CD4-positive, alpha-beta T cell treated with Interleukin-2 at 100 ng/mL for 4 hours (primary cell): ENCODE data around the gene AGK.

ENCODE experiments used
- DNase-seq: peaks from one replicate; pipeline ENCODE4 v3.0.0-alpha.2; 2020; ENCODE audit warnings: low spot score

AGK gene, protein sequence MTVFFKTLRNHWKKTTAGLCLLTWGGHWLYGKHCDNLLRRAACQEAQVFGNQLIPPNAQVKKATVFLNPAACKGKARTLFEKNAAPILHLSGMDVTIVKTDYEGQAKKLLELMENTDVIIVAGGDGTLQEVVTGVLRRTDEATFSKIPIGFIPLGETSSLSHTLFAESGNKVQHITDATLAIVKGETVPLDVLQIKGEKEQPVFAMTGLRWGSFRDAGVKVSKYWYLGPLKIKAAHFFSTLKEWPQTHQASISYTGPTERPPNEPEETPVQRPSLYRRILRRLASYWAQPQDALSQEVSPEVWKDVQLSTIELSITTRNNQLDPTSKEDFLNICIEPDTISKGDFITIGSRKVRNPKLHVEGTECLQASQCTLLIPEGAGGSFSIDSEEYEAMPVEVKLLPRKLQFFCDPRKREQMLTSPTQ

GRCh38 chr7:141551094-141551781 is at the start of gene AGK:
TSS of gene AGK (plus strand) at chr7:141551410. CDS start at chr7:141555467, 4,057 bp downstream.
- peak; percentile 74 for DNase-seq

DNA sequence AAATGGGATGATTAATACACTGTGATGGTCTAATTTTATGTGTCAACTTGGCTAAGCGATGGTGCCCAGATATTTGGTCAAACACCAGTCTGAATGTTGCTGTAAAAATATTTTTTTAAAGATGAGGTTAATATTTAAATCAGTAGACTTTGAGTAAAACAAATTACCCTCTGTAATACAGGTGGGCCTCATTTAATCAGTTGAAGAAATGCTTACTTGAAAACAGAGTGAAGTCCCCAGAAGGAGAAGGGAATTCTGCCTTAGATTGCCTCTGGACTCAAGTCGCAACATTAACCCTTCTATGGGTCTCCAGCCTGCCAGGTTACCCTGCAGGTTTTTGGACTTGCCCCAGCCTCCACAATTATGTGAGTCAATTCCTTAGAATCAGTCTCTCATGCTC is 49.8 kb upstream of the AGK start:
- no peak for DNase-seq

DNA sequence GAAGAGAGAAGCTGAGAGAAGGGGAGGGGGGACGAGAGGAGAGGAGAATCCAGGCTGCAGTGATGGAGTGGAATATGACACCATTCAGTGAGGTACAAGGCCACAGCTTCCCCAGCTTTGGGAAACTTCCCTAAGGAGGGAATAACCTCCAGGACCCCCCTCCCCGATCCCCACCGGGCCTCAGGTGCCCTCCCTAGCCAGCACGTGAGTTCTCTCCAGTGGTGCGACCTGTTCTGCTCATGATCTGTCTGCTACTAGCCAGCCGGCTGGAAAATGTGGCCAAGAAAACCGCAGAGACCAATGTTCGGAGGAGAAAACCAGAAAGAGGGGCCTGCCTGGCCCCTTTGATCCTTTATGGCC is 39.9 kb upstream of the AGK start:
- no peak for DNase-seq

GRCh38 chr7:141511676-141512396 is 39.4 kb upstream of the AGK start:
- DNase-seq: no peak

DNA sequence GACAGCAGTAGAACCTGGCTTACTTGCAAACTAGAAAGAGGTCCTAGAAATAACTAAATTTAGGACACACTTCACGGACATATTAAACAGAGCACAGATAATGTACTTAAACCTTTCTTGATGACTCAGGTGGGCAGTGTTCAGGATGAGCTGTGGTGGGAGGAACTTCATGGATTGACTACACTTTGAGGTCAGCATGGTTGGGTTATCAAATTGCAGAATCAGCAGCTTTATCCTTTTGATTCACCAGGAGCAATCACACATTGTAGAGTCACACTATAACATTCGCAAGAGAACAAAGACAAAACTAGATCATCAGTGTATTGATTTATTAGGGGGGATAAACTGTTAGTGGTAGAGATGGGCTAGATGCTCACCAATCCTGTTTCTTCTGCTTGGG is 38.6 kb upstream of the AGK start:
- no peak for DNase-seq

GRCh38 chr7:141513720-141514119 is 37.5 kb upstream of the AGK start:
- DNase-seq: no peak

GRCh38 chr7:141515941-141516340 is 35.3 kb upstream of the AGK start:
- DNase-seq: no peak

- DNase-seq: no peak
Measured at GRCh38 chr7:141519623-141520022, 31.6 kb upstream of the AGK start.

DNA sequence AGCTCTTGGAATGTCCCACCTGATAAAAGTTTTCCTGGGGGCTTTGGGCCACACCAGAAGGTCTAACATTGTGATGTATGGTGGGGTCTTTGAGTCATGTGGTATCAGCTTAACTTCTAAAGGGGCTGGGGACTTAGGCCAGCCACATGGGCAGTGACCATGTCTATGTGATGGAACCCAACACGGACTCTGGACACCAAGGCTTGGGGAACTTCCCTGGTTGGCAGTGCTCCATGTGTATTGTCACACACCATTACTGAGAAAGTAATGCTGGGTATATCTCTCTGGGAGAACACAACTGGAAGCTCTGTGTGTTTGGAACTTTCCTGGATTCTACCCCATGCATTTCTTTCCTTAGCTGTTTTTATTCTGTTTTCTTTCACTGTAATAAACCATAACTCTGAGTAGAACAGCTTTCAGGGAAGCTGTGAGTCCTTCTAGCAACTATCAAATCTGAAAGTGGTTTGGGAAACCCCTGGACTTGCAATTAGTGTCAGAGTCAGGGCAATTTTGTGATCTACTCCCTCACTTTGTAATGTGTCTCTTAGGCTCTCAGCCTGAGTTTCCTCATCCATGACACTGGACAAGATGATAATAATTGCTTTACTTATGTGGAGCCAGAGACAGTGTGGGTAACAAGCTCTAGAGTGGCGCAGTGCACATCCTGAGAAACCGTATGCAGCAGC is 28.4 kb upstream of the AGK start:
- no peak for DNase-seq

- DNase-seq: no peak
Measured at GRCh38 chr7:141525973-141526514, 25.2 kb upstream of the AGK start.

DNA sequence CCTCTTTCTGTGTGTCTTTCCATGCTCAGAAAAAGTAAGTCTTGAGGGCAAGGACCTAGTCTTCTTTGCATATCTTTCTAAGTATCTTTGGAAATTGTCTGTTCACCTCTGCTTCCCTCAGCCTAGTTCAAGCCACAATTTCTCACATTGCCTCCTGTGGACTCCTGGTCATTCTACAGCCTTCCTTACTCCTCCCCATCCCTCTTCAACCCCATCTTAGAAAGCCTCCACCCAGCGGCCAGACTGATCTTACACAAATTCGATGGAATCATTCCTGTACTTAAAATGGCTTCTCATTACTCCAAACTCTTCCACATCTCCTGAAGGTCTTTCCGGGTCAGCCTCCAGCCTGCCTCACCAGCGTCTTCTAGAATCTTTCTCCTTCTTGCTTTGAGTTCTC is 24.1 kb upstream of the AGK start:
- DNase-seq: no peak

GRCh38 chr7:141528399-141528798 is 22.8 kb upstream of the AGK start:
- DNase-seq: no peak

DNA sequence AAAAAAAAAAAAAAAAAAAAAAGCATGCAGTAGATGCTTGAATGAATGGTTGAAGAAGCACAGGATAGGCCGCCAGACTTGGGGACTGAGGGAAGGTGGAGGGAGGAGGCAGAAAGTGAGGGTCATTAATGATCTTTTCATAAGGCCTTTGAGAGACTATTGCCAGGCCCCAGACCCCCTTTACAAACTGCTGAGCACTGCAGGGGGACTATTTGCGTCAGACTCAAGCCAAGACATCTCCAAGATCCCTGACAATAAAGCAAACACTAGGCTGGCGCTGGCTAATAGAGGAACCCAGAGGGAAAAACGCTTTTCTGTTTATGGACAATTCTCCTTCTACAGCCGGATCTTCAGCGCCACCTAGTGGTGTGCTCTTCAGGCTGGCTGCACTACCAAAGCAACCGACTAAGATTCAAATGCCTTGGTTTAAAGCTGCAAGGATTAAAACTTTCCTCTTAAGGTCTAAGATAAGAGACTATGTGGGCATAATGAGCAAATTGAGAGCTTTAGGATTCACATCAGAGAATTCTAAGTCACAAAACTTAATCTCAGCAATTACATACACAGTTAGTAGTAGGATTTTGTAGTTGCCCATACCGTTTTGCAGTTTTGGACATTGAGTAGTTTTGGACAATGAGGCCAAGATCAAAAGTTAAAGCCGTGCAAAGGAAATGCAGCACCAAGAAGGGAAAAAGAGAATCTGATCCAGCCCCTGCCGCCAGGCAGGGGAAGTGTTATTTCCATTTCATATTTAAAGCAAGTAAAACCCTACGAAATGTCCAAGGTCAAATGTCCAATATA is 17.9 kb upstream of the AGK start:
- DNase-seq: peak; percentile 64

DNA sequence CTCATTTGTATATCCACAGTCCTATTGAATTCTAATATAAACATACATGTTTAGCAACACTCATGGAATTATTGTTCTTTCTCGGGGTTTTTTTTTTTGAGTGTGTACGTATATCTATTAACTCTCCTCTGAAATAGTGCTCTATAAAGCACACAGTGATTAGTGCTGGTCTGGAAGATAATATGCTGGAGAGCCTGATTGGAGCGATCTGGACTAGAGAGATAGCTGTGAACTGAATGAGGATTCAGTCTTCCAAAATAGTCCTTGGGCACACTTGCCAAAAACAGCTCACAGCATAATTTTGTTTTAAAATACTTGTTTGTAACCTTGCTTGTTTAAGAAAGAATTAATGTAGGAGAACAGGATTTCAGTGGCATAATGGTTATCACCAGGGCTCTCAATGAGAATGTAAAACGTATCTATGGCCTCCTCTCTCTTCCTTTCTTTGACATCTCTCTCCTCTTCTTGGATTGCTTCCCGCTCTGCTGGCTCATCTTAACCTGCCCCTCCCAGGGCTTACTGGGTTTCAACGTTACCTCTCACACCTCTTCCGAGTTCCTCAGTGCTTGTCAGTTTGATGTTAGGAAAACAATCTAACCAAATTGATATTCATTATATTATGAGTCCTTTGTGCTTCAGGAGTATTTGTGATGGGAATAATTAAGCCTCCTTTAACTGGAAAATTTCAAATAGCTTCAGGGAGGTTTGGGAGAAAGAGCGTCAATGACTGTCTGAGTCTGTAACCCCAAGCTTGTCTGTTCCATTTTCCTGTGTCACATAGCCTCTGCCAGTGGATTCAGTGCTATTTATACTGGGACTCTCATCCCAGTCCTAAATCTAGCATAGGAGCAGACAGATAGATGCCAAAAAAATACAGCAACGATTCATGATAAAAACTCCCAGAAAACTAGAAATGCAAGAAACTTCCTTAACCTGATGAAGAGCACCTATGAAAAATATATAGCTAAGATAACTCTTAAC is 16.2 kb upstream of the AGK start:
- DNase-seq: no peak

DNA sequence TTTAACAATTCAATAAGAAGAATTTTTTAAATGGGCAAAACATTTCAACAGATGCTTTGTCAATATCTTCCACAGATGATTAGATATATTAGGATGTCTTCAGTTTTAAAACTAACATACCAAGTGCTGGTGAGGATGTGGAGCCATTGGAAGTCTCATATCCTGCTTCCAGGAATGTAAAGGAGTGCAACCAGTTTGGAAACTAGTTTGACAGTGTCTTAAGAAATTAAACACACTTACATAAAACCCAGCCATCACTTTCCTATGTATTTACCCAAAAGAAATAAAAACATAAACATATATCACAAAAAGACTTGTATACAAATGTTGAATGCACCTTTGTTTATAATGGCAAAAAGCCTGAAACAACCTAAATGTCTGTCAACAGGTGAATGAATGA is 13.3 kb upstream of the AGK start:
- no peak for DNase-seq

GRCh38 chr7:141541375-141541774 is 9.8 kb upstream of the AGK start:
- DNase-seq: no peak

DNA sequence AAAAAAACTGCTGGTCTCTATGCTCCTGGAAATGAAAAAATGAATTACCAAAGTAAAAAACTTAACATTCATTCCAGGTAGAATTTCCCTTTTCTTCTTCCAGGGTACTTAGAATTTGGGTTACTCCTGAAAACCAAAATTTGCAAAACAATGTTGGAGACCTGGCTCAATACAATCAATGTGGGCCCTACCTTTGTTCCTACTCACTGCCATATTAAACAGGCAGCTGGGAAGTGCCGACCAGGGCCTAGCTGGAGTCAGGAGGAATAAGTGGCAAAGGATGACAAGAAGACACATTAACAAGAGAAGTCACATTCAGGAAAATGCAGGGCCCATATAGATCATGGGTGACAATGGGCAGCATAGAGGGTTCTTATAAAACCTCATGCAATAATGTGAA is 6.4 kb upstream of the AGK start:
- no peak for DNase-seq

DNA sequence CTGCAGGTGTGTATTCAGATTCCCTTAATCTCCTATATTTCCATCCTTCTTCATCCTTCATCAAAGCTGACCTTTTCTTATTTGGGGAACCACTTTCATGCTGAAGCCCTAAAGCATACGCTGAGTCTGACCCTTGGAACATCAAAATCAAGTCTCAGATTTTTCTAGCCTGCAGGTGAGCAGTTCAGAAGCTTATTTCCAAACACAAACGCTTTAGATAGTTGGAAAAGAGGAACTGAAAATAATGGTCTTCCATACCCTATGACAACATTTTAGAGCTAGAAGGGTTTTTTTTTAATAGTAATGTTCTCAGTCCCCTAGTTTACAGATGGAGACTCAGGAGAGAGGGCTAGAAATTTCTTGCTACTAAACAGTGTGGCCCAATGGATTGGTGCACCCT is 1.6 kb upstream of the AGK start:
- no peak for DNase-seq

DNA sequence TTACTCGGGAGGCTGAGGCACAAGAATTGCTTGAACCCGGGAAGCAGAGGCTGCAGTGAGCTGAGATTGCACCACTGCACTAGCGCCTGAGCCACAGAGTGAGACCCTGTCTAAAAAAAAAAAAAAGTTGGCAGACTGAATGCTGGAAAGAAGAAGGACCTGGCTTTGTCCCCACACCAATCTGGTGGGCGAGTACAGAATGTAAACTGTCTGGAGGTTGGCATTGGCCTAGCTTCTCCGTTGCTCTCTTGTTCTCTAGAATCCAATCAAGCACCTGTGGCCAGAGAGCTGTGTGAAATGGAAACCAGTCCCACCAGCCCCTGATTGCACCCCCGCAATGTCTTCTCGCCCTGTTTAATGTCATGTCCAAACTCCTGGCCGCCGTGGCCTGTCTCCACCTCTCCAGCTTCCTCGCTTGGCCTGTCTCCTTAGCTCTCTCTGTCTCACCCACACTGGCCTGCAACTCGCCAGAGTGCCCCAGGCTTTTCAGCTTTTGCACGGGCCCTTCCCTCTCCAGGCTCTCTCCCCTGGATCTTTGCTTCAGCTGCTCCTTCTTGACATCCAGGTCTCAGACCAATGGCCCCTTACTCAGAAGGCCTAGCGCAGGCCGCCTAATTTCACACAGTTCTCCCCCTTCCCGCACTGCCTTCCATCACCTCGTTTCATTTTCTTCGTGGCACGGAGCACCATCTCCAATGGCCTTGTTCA is 670 bp upstream of the AGK start:
- DNase-seq: no peak
